Pancreas (tissue), 10 donors: Measurements from ENCODE around the gene ILKAP. TPM values are rescaled to one million over a fixed set of nuclear protein-coding genes. Genes with fewer than 3 reads are reported as not detected.

Experiments
- ATAC-seq, 4 donors: fragments of 200-7000 bp; cut with Tn5 transposase; one replicate each; pipeline versions ENCODE4 v1.8.0 to v1.9.1; 2020; ENCODE audit warnings: mild to moderate bottlenecking in 4 of 4, moderate library complexity in 4 of 4
- DNase-seq, 6 donors: peaks; one replicate each; pipeline ENCODE4 v3.0.0-alpha.2; 2020
- FAIRE-seq: peaks from 2 replicates; lab custom pipeline; 2012; peaks lifted over from hg19 to GRCh38; lab: Jason Lieb, UNC
- H3K27ac ChIP-seq, 4 donors: fragments of 200-600 bp; sonication (generic); 1 replicate in 3 of 4; 2 replicates in 1 of 4; pipeline versions ENCODE4 v1.5.0 to v1.8.0; 2020
- H3K27me3 ChIP-seq, 4 donors: fragments of 200-600 bp; one replicate each; pipeline ENCODE4 v1.8.0; 2021
- H3K36me3 ChIP-seq, 3 donors: fragments of 200-600 bp; sonication (generic) in 1 of 3; one replicate each; pipeline versions ENCODE4 v1.5.0 to v1.8.0; 2020 to 2021
- H3K4me1 ChIP-seq, 3 donors: fragments of 200-600 bp; one replicate each; pipeline ENCODE4 v1.8.0; 2021
- H3K4me3 ChIP-seq, 4 donors: fragments of 200-600 bp; sonication (generic) in 2 of 4; one replicate each; pipeline versions ENCODE4 v1.5.0 to v1.8.0; 2020 to 2021
- H3K9me3 ChIP-seq, 4 donors: fragments of 200-600 bp; one replicate each; pipeline ENCODE4 v1.8.0; 2021
- WGBS, 2 donors: extraction: QIAGEN DNeasy Blood & Tissue Kit; methylation state at CpG; one replicate each; pipeline ENCODE4 v1.1.7; 2013; 5-methylcytosine and 5-hydroxymethylcytosine counted together
- intact Hi-C, 3 donors: fragments of 100-400 bp; cut with DNase I; formaldehyde crosslinking; loops; one replicate each; pipeline versions ENCODE4 v1.11.1 to v1.14.2; 2022
- polyA plus RNA-seq, 2 donors: library from polyadenylated mRNA; stranded (reverse); fragments of 200-250 nt; gene quantifications; one replicate each; pipeline ENCODE4 v1.2.3, GENCODE V29; 2013
- total RNA-seq, 6 donors: library from RNA; stranded (reverse); fragmentation: NEBNext Ultra II Directional in 4 of 6; extraction: Animal tissue kit (Norgen Biotek cat#: 25700) in 4 of 6; gene quantifications; one replicate each; pipeline versions ENCODE4 v1.2.1 to v1.2.4, GENCODE V29; 2021 to 2023
- TF ChIP-seq, protein P1 (sequence below), 4 donors: fragments of 200-600 bp; sonication (generic) in 3 of 4; IDR thresholded peaks; one replicate each; pipeline versions ENCODE4 v1.5.0 to v1.8.0; 2021; ENCODE audit warnings: antibody characterized with exemption in 4 of 4
- donor health status: healthy with polysubstance abuse.
- donor health status: DM: no; HTN: no; CAD: no; lungs with moderate emphysema.
- donor health status: DM: no; HTN: no; CAD: no.
- donor health status: control.
- donor health status: control.
- donor health status: Bipolar disorder and iron deficiency.
- donor health status: DM: yes; HTN: yes; CAD: no.
- donor health status: DM: no; HTN: no; CAD: no.
- donor health status: DM: no; HTN: no; CAD: no.
- donor health status: DM: yes; HTN: yes; CAD: no.

Gene ILKAP
- total and polyA plus RNA-seq, 8 donors, result 14.0 to 91.6 (median 21.5) TPM

DNA sequence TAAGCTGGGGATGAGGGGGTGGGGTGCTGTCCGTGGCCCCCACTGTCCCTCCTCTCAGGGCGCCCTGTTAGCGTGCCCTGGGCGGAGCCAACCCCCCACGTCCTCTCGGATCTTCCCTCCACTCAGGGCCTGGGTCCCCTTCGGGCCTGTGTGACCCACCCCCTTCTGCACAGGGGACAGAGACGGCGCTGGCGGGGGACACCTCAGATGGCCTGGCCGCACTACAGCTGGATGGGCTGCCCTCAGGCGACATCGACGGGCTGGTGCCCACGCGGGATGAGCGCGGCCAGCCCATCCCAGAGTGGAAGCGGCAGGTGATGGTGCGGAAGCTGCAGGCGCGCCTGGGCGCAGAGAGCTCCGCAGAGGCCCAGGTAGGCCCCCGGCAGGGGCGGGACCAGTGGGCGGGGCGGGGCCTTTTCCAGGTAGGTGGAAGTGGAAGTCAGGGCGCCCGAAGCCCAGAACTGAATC lies 74.9 kb downstream of the ILKAP start:
- Histone ChIP-seq H3K9me3 (no peaks in the 10 kb centered on the region), H3K27ac (no peak overlapping the region), H3K4me1 (no peaks in the 10 kb centered on the region), H3K27me3 (no peaks in the 10 kb centered on the region), H3K36me3 (no peaks in the 10 kb centered on the region), H3K4me3 (no peak overlapping the region)
- FAIRE-seq (no peak), ATAC-seq (no peak), DNase-seq (peak in 2 of 6 donors; percentile 21 to 62)
- intact Hi-C loops, result no loop called here
- 79 to 87% methylated on average over 30 of the region's 30 CpGs for WGBS, 2 donors
- TF ChIP-seq, protein P1, sequence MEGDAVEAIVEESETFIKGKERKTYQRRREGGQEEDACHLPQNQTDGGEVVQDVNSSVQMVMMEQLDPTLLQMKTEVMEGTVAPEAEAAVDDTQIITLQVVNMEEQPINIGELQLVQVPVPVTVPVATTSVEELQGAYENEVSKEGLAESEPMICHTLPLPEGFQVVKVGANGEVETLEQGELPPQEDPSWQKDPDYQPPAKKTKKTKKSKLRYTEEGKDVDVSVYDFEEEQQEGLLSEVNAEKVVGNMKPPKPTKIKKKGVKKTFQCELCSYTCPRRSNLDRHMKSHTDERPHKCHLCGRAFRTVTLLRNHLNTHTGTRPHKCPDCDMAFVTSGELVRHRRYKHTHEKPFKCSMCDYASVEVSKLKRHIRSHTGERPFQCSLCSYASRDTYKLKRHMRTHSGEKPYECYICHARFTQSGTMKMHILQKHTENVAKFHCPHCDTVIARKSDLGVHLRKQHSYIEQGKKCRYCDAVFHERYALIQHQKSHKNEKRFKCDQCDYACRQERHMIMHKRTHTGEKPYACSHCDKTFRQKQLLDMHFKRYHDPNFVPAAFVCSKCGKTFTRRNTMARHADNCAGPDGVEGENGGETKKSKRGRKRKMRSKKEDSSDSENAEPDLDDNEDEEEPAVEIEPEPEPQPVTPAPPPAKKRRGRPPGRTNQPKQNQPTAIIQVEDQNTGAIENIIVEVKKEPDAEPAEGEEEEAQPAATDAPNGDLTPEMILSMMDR (IDR thresholded peaks at IDR 0.05), result no peak

DNA sequence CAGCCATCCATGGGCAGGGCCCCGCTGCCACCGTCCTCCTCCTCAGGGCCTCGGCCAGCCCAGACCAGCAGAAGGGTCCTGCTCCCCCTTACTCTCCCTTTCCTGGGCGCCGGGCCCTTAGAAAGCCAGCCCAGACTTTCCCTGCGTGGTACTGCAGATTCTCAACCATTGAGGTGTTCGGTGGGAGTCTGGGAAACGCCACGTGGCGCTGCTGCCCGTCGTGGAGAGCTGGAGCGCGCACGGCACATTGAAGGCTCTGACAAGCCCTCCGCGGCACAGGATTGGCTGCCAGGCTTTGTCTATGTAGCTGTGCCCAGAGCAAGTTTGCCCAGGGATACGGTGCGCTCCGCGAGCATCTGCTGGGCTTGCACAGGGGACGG lies 75.4 kb downstream of the ILKAP start:
- Histone ChIP-seq H3K27me3 (no peaks in the 10 kb centered on the region), H3K4me1 (no peaks in the 10 kb centered on the region), H3K36me3 (no peaks in the 10 kb centered on the region), H3K27ac (no peak overlapping the region), H3K4me3 (no peak overlapping the region), H3K9me3 (no peaks in the 10 kb centered on the region)
- DNase-seq, result peak in 2 of 6 donors; percentile 10 to 49
- ATAC-seq, result no peak
- FAIRE-seq, result no peak
- 93 to 94% methylated on average over 22 of the region's 22 CpGs for WGBS, 2 donors
- intact Hi-C loops, result no loop called here
- TF ChIP-seq, protein P1 (IDR thresholded peaks at IDR 0.05), result no peak

DNA sequence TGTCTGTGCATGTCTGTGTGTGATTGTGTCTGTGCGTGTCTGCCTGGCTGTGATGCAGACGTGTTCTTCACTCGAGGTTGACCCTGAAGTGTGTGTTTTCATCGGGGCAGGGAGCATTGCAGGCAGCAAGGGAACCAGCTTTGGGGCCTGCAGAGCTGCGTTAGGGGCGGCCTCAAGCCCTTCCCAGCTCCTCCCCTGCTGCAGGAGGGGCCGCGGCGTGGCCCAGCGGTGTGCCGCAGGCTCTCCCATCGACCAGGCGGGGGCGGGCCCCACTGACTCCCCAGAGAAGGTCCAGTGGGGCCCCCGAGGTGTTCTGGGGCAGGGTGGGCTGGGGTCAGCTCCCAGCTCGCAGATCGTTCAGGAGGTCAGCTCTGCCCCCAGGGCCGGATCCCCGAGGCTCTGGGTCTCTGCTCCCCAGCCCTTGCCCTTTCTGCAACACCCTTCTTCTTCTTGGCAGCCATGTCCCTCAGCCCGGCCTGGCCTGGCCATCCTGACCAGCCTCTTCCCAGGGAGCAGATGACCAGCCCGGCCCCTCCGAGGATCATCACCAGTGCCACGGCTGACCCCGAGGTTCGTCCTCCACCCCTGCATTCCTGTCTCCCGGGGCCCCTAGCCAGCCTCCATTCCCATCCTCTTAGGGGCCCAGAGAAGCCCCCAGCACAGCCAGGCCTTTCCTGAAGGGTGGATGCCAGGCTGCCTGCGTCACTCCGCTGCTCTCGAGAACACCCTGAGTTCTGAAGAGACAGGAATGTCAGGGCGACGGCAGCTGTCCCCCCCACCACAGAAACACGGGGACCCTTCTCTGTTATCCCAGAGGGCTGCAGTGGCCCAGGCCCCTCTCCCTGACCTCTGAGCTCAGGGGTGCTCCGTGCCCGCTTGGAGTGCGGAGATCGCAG lies 76.1 kb downstream of the ILKAP start:
- TF ChIP-seq, protein P1 (IDR thresholded peaks at IDR 0.05), result no peak
- 68 to 70% methylated on average over 36 of the region's 36 CpGs for WGBS, 2 donors
- no peaks in the 10 kb centered on the region for H3K9me3 ChIP-seq
- intact Hi-C loops, result no loop called here
- FAIRE-seq, result no peak
- ATAC-seq, result peak in 3 of 4 donors; percentile 31 to 66 (median 62)
- no peak overlapping the region for H3K4me3 ChIP-seq
- no peaks in the 10 kb centered on the region for H3K27me3 ChIP-seq
- no peaks in the 10 kb centered on the region for H3K36me3 ChIP-seq
- H3K27ac ChIP-seq, result no peak overlapping the region
- peak in 2 of 6 donors; percentile 15 to 69 for DNase-seq
- no peaks in the 10 kb centered on the region for H3K4me1 ChIP-seq

DNA sequence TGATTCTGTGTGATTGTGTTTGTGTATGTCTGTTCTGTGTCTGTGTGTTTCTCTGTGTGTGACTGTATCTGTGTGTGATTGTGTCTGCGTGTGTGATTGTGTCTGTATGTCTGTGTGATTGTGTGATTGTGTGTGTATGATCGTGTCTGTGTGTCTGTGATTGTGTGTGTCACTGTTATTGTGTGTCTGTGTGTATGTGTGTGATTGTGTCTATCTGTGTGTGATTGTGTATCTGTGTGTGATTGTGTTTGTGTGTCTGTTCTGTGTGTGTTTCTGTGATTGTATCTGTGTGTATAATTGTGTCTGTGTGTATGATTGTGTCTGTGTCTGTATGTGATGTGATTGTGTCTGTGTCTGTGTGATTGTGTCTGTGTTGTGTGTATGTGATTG lies 76.7 kb downstream of the ILKAP start:
- DNase-seq, result no peak
- FAIRE-seq, result no peak
- Histone ChIP-seq H3K27me3 (no peaks in the 10 kb centered on the region), H3K27ac (no peak overlapping the region), H3K4me1 (no peaks in the 10 kb centered on the region), H3K4me3 (no peak overlapping the region), H3K9me3 (no peaks in the 10 kb centered on the region), H3K36me3 (no peaks in the 10 kb centered on the region)
- WGBS, 2 donors, result 84 to 93% methylated on average over 2 of the region's 2 CpGs
- TF ChIP-seq, protein P1 (IDR thresholded peaks at IDR 0.05), result no peak
- intact Hi-C loops, result no loop called here
- no peak for ATAC-seq

DNA sequence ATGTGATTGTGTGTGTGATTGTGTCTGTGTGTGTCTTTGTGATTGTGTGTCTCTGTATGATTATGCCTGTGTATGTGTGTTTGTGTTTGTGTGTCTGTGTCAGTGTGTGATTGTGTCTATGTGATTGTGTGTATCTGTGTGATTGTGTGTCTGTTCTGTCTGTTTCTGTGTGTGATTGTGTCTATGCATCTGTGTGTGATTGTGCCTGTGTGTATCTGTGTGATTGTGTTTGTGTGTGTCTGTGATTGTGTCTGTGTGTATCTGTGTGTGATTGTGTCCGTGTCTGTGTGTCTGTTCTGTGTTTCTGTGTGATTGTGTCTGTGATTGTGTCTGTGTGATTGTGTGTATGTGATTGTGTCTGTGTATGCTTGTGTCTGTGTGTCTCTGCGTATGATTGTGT lies 77.2 kb downstream of the ILKAP start:
- ATAC-seq (no peak), FAIRE-seq (no peak)

More for the DNA sequence above, 77.2 kb downstream of the ILKAP start:
- Histone ChIP-seq H3K9me3 (no peaks in the 10 kb centered on the region), H3K27ac (no peak overlapping the region), H3K4me1 (no peaks in the 10 kb centered on the region), H3K4me3 (no peak overlapping the region), H3K36me3 (no peaks in the 10 kb centered on the region), H3K27me3 (no peaks in the 10 kb centered on the region)
- 92 to 96% methylated on average over 2 of the region's 2 CpGs for WGBS, 2 donors
- no peak for DNase-seq
- intact Hi-C loops, result no loop called here
- TF ChIP-seq, protein P1 (IDR thresholded peaks at IDR 0.05), result no peak
